HEK293 (cell line): ENCODE results near the gene PPFIA1.

Source experiments
- ZBTB10 ChIP-seq: fragments of 450-650 bp; formaldehyde crosslinking; IDR thresholded peaks from 2 replicates; pipeline ENCODE4 v1.5.1; 2016; ENCODE audit warnings: missing biosample characterization, missing genetic modification characterization
- ZFP37 ChIP-seq: fragments of 450-650 bp; formaldehyde crosslinking; IDR thresholded peaks from 2 replicates; pipeline ENCODE4 v1.5.1; 2016; ENCODE audit warnings: missing biosample characterization, missing genetic modification characterization
- ZNF23 ChIP-seq: fragments of 450-650 bp; formaldehyde crosslinking; IDR thresholded peaks from 2 replicates; pipeline ENCODE4 v1.5.1; 2016; ENCODE audit warnings: missing biosample characterization, missing genetic modification characterization, borderline replicate concordance
- ZNF626 ChIP-seq: fragments of 450-650 bp; sonication (Bioruptor Pico); formaldehyde crosslinking; IDR thresholded peaks from 2 replicates; pipeline ENCODE4 v1.5.1; 2018; ENCODE audit warnings: missing biosample characterization, missing genetic modification characterization, inconsistent platforms
- TF ChIP-seq, protein P1 (sequence below): fragments of 450-650 bp; formaldehyde crosslinking; IDR thresholded peaks from 2 replicates; pipeline ENCODE4 v1.5.1; 2016; ENCODE audit warnings: missing biosample characterization, missing genetic modification characterization
- TF ChIP-seq, protein P2 (sequence below): fragments of 450-650 bp; formaldehyde crosslinking; IDR thresholded peaks from 2 replicates; pipeline ENCODE4 v1.5.1; 2017; ENCODE audit warnings: missing biosample characterization, missing genetic modification characterization

DNA sequence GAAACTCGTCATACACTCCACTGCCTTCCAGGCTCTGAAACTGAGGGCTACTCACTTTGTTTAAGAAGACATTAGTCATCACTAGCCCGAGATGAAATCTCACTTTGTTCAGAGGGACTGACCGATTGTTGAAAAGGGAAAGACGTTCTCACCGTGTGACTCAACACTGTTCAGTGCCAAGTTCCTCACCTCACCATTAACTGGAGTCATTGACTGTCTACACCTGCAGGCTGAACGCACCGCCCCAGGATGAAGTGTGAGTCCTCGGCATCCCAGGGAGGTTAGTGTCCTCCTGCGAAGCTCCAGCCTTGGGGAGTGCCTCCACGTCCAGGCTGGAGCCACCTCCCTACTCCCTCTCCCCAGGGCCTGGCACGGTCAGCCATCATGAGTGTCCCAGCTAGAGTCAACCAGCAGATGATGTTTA, 37.0 kb upstream of the PPFIA1 start:
- TF ChIP-seq, protein P1, sequence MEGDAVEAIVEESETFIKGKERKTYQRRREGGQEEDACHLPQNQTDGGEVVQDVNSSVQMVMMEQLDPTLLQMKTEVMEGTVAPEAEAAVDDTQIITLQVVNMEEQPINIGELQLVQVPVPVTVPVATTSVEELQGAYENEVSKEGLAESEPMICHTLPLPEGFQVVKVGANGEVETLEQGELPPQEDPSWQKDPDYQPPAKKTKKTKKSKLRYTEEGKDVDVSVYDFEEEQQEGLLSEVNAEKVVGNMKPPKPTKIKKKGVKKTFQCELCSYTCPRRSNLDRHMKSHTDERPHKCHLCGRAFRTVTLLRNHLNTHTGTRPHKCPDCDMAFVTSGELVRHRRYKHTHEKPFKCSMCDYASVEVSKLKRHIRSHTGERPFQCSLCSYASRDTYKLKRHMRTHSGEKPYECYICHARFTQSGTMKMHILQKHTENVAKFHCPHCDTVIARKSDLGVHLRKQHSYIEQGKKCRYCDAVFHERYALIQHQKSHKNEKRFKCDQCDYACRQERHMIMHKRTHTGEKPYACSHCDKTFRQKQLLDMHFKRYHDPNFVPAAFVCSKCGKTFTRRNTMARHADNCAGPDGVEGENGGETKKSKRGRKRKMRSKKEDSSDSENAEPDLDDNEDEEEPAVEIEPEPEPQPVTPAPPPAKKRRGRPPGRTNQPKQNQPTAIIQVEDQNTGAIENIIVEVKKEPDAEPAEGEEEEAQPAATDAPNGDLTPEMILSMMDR (tag by site-specific recombination) = no peak
- TF ChIP-seq, protein P2, sequence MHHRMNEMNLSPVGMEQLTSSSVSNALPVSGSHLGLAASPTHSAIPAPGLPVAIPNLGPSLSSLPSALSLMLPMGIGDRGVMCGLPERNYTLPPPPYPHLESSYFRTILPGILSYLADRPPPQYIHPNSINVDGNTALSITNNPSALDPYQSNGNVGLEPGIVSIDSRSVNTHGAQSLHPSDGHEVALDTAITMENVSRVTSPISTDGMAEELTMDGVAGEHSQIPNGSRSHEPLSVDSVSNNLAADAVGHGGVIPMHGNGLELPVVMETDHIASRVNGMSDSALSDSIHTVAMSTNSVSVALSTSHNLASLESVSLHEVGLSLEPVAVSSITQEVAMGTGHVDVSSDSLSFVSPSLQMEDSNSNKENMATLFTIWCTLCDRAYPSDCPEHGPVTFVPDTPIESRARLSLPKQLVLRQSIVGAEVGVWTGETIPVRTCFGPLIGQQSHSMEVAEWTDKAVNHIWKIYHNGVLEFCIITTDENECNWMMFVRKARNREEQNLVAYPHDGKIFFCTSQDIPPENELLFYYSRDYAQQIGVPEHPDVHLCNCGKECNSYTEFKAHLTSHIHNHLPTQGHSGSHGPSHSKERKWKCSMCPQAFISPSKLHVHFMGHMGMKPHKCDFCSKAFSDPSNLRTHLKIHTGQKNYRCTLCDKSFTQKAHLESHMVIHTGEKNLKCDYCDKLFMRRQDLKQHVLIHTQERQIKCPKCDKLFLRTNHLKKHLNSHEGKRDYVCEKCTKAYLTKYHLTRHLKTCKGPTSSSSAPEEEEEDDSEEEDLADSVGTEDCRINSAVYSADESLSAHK (tag by site-specific recombination) = no peak
- TF ChIP-seq ZBTB10 (tag by site-specific recombination) = no peak
- TF ChIP-seq ZNF23 (tag by site-specific recombination) = no peak
- no peak for TF ChIP-seq ZNF626
- TF ChIP-seq ZFP37 (tag by site-specific recombination) = no peak
